Measurements from ENCODE around the gene DGKD. TPM values are rescaled to one million over a fixed set of nuclear protein-coding genes. Genes with fewer than 3 reads are reported as not detected.

DGKD gene
- total RNA-seq, 1 experiment from 2014 or later = 52.0 TPM

DNA sequence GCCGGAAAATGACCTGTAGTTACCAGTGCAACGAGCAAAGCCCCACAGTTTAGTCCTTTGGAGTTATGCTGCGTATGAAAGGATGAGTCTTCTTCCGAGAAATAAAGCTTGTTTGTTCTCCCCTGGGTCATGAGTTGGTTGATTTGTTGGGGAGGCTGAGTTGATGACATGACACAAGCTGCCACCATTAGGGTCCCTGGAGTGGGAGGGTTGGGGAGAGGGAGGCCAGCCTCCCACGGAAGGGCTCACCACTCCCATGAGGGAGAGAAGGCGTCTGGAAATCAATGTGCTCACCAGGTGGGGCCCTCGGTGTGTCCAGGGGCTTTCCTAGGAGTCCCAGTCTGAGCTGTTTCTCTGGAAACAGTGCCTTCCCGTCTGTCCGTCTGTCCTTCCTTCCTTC is 7.4 kb upstream of the DGKD start:
- RAD21 ChIA-PET (ENCODE audit: low non-redundant PET in 1 of 2, low total read pairs in 2 of 2, uncharacterized antibody in 2 of 2, unreplicated experiment in 2 of 2) = no interaction called here
- POLR2A ChIA-PET = interaction anchor here (1.2 kb wide), 1 partner anchor 122 kb away, joined by 3 read pairs; no protein-coding TSS in a partner anchor
- Histone ChIP-seq H3K27me3 (ENCODE audit: insufficient read depth, low read length) (no peaks in the 10 kb centered on the region), H3K4me1 (ENCODE audit: control insufficient read depth in 1 of 2, insufficient read depth in 2 of 2, low read length in 2 of 2) (peaks cover 22 to 31% of the 10 kb centered on the region in 2 experiments), H4K20me1 (ENCODE audit: insufficient read depth) (no peaks in the 10 kb centered on the region), H3K9ac (ENCODE audit: low read length) (no peak overlapping the region), H3K27ac (ENCODE audit: low read depth, low read length) (no peak overlapping the region), H2AFZ (ENCODE audit: low read depth, low read length, poor library complexity, severe bottlenecking) (no peak overlapping the region), H3K36me3 (ENCODE audit: control insufficient read depth in 1 of 2, insufficient read depth in 2 of 2, low read length in 2 of 2) (no peaks in the 10 kb centered on the region), H3K9me3 (ENCODE audit: control insufficient read depth in 1 of 2, insufficient read depth in 1 of 2, low read depth in 1 of 2, low read length in 2 of 2) (no peaks in the 10 kb centered on the region), H3K79me2 (ENCODE audit: insufficient read depth, low read length) (no peaks in the 10 kb centered on the region), H3K4me3 (replicated peaks in 1 of 2; ENCODE audit: low read depth in 1 of 2, low read length in 2 of 2) (no peak overlapping the region), H3K9me2 (ENCODE audit: insufficient read depth) (no peaks in the 10 kb centered on the region), H3K4me2 (ENCODE audit: low read length) (no peak overlapping the region)
- DNase-seq (ENCODE audit: low read depth, low spot score) (no peak), ATAC-seq (no peak)
- TF ChIP-seq SP1 (IDR thresholded peaks at IDR 0.05; ENCODE audit: low read depth) (no peak), ZNF274 (IDR thresholded peaks at IDR 0.05; ENCODE audit: low read depth, low read length) (no peak), SIN3A (IDR thresholded peaks at IDR 0.05; ENCODE audit: low read depth) (no peak), FOSL1 (IDR thresholded peaks at IDR 0.05; ENCODE audit: low read depth) (no peak), EGR1 (IDR thresholded peaks at IDR 0.05; ENCODE audit: low read depth) (no peak), TCF7L2 (IDR thresholded peaks at IDR 0.05; ENCODE audit: borderline replicate concordance, extremely low read depth, insufficient read depth, insufficient read length) (no peak), EZH2phosphoT487 (IDR thresholded peaks at IDR 0.05; ENCODE audit: borderline replicate concordance) (no peak), YY1 (IDR thresholded peaks at IDR 0.05; ENCODE audit: extremely low read depth, insufficient replicate concordance, low read depth, low read length) (no peak), EZH2 (IDR thresholded peaks at IDR 0.05) (no peak), POLR2AphosphoS5 (IDR thresholded peaks at IDR 0.05; ENCODE audit: low read depth, low read length) (no peak), ELF1 (IDR thresholded peaks at IDR 0.05; ENCODE audit: borderline replicate concordance, low read depth) (no peak), CBX3 (IDR thresholded peaks at IDR 0.05; ENCODE audit: low read depth) (no peak)
- TF ChIP-seq, protein P1, sequence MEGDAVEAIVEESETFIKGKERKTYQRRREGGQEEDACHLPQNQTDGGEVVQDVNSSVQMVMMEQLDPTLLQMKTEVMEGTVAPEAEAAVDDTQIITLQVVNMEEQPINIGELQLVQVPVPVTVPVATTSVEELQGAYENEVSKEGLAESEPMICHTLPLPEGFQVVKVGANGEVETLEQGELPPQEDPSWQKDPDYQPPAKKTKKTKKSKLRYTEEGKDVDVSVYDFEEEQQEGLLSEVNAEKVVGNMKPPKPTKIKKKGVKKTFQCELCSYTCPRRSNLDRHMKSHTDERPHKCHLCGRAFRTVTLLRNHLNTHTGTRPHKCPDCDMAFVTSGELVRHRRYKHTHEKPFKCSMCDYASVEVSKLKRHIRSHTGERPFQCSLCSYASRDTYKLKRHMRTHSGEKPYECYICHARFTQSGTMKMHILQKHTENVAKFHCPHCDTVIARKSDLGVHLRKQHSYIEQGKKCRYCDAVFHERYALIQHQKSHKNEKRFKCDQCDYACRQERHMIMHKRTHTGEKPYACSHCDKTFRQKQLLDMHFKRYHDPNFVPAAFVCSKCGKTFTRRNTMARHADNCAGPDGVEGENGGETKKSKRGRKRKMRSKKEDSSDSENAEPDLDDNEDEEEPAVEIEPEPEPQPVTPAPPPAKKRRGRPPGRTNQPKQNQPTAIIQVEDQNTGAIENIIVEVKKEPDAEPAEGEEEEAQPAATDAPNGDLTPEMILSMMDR (IDR thresholded peaks at IDR 0.05 in 2 of 3, conservative IDR thresholded peaks at IDR 0.05 in 1 of 3; ENCODE audit: borderline replicate concordance in 1 of 3, insufficient read depth in 1 of 3, low read depth in 2 of 3, low read length in 2 of 3) = no peak
- TF ChIP-seq, protein P2, sequence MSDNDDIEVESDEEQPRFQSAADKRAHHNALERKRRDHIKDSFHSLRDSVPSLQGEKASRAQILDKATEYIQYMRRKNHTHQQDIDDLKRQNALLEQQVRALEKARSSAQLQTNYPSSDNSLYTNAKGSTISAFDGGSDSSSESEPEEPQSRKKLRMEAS (IDR thresholded peaks at IDR 0.05) = no peak
- TF ChIP-seq, protein P3, sequence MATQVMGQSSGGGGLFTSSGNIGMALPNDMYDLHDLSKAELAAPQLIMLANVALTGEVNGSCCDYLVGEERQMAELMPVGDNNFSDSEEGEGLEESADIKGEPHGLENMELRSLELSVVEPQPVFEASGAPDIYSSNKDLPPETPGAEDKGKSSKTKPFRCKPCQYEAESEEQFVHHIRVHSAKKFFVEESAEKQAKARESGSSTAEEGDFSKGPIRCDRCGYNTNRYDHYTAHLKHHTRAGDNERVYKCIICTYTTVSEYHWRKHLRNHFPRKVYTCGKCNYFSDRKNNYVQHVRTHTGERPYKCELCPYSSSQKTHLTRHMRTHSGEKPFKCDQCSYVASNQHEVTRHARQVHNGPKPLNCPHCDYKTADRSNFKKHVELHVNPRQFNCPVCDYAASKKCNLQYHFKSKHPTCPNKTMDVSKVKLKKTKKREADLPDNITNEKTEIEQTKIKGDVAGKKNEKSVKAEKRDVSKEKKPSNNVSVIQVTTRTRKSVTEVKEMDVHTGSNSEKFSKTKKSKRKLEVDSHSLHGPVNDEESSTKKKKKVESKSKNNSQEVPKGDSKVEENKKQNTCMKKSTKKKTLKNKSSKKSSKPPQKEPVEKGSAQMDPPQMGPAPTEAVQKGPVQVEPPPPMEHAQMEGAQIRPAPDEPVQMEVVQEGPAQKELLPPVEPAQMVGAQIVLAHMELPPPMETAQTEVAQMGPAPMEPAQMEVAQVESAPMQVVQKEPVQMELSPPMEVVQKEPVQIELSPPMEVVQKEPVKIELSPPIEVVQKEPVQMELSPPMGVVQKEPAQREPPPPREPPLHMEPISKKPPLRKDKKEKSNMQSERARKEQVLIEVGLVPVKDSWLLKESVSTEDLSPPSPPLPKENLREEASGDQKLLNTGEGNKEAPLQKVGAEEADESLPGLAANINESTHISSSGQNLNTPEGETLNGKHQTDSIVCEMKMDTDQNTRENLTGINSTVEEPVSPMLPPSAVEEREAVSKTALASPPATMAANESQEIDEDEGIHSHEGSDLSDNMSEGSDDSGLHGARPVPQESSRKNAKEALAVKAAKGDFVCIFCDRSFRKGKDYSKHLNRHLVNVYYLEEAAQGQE (IDR thresholded peaks at IDR 0.05; ENCODE audit: low read depth) = no peak
- TF ChIP-seq, protein P4, sequence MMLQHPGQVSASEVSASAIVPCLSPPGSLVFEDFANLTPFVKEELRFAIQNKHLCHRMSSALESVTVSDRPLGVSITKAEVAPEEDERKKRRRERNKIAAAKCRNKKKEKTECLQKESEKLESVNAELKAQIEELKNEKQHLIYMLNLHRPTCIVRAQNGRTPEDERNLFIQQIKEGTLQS (IDR thresholded peaks at IDR 0.05) = no peak
- intact Hi-C loops (cut with micrococcal nuclease) = no loop called here
- CTCF ChIA-PET = no interaction called here
- no TSS peak for BruUV-seq (replicated peaks)
